ENCODE data around the gene NT5C3A.
"Not testable (repeated sequence)": the region's sequence is repeated elsewhere in the genome, so short reads cannot be mapped to it uniquely, and the experiment has no call there.

NT5C3A gene

DNA sequence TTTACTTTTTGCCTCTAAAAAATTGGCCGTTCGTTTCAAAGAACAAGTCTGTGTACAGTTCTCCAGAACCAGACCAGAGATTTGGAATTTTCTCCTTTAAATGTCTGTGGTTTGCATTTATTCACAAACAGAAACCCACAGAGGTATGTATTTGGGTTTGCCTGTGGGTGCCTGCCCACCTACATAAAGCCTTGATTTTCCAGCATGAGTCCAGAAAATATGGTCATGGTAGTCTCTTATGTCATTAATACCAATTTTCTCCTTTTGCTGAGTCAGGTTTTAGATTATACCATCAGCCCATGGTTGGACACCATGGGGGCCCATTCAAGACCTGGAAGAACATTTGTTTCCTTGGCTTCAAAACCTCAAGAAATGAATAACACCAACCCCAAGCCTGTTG, 82.7 kb downstream of the NT5C3A start:
- not testable (repeated sequence) for DNase-seq (ENCODE audit: low read depth)

DNA sequence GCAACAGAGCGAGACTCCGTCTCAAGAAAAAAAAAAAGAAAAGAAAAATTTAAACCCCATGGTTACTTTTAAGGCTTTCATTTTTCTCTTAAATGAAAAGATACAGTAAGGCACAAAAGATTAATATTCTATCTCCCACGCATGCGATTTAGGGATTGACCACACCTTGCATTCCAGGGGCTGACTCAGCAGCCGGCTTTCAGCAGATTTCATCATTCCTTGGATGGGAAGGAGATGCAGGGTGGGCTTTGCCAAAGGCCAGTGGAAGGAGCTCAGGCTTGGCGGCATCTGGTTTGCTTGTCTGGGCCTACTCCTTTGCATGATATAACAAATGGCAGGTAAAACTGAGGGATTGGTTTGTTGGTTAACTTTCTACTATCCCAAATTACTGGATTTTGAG, 83.3 kb downstream of the NT5C3A start:
- peak; percentile 64 for DNase-seq (ENCODE audit: low read depth)

DNA sequence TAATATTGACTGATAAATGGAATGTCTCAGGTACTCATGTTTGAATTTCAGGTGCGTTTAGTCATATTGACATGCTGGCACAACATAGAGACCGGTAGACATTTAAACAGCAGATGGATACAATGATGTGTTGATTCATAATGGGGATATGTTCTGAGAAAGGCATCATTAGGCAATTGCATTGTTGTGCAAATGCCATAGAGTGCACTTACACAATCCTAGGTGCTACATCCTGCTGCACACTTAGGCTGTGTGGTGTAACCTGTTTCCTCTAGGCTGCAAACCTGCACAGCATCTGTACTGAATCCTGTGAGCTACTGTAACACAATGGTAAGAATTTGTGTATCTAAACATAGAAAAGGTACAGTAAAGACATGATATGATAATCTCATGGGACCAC, 85.4 kb downstream of the NT5C3A start:
- not testable (repeated sequence) for DNase-seq (ENCODE audit: low read depth)

DNA sequence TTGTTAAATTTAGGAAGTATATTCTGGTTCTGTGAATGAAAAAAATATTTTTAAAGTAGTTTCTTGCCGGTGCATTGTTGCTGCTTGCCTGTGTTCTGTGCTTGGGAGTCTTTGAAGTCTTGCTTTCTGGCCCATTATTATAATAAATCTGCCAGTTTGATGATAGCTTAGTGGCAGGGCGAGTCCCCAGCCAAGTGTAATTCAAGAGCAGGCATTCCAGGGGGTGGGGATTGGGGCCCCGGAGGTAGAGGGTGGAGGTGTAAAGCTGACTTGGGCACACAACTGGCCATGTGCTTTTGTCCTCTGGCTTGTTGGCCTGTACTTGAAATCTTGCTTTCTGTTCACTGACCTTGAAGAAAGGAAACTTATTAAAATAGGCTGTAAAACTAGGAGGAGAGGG, 90.6 kb downstream of the NT5C3A start:
- not testable (repeated sequence) for DNase-seq (ENCODE audit: low read depth)

DNA sequence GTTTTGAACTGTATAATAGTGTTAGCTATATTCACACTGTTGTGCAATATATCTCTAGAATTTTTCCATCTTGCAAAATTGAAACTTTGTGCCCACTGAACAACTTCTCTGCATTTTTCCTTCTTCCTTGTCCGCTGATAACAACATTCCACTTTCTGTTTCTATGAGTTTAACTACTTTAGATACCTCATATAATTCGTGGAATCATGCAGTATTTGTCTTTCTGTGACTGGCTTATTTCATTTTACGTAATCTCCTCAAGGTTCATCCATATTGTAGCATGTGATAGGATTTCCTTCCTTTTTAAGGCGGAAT, 95.4 kb downstream of the NT5C3A start:
- DNase-seq (ENCODE audit: low read depth), result not testable (repeated sequence)

DNA sequence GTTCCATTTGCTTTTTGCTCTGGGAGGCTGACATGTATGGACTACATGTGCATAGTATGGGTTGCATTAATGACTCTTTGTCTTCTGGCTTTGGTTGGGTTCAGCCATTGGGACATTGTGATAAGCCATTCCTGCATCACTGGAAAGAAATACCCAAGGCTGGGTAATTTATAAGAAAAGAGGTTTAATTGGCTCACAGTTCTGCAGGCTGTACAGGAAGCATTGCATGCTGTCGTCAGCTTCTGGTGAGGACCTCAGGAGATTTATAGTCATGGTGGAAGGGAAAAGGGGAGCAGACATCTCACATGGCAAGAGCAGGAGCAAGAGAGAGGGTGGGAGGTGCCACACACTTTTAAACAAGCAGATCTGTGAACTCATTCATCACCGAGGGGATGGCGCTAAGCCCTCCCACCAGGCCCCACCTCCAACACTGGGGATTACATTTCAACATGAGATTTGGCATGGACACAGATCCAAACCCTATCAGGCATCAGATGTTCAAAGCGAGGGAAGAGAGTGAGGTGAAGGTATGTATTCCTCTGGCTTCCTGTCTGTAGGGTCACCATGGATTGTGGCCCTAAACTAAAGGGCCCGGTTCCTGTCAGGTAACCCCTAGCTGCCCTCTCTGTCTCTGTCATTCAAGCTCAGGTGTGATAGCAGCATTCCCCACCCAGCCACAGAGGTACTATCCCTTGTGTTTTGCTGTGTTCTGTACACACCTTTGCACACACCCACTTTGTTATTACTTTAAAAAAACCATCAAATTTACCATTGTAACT, 95.9 kb downstream of the NT5C3A start:
- not testable (repeated sequence) for DNase-seq (ENCODE audit: low read depth)

DNA sequence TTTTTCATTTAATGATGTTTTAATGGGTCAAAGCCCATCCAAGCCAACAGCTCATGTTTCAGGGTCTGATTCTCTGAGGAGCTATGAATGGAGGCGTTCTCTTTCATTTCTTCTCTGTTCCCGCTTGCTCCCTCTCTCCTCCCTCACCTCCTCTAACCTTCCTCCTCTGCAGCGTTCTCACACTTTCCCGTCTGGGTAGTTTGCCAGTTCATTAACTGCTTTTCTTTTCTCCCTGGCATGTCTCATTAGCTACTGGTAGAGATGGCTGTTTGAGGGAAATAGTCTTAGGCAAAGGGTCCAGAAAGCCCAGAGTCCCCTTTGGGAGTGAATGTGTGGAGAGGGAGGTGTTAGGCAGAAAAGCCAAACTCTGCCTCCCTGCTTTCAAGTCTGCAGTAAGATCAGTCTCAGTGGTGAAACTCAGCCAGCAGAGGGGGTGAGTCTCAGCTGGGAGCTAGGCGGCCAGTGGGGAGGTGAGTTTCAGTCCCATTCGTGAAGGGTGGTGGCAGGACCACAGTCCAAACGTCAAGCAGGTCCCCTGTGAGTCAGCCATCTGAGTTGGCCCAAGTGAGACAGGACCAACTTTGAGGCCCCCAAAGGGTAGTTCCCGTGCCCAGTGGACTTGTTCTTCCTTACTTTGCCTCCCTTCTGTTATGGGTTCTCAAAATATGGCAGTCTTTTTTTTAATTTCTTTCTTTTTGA, 98.0 kb downstream of the NT5C3A start:
- DNase-seq (ENCODE audit: low read depth), result not testable (repeated sequence)
